Motor neuron (in vitro differentiated cells): ENCODE data around the gene PLEKHM1. TPM values are rescaled to one million over a fixed set of nuclear protein-coding genes. Genes with fewer than 3 reads are reported as not detected.

Experiments
- ATAC-seq, 8 experiments: fragments of 200-7000 bp; cut with Tn5 transposase; replicated peaks in 6 of 8; 2 replicates each; pipeline ENCODE4 v1.8.0; 2021; ENCODE audit warnings: mild to moderate bottlenecking in 8 of 8, moderate library complexity in 8 of 8
- H3K27ac ChIP-seq, 2 donors: fragments of 250-450 bp; sonication (Bioruptor Pico); 2 replicates each; pipeline ENCODE4 v1.9.0; 2021; ENCODE audit warnings: antibody characterized with exemption in 2 of 2, mild to moderate bottlenecking in 2 of 2, moderate library complexity in 1 of 2
- H3K4me1 ChIP-seq, 2 donors: fragments of 250-450 bp; sonication (Bioruptor Pico); replicated peaks in 1 of 2; 2 replicates each; pipeline ENCODE4 v1.6.1; 2021; ENCODE audit warnings: antibody characterized with exemption in 2 of 2, mild to moderate bottlenecking in 2 of 2, moderate library complexity in 1 of 2
- H3K4me3 ChIP-seq, 5 donors: fragments of 250-450 bp; sonication (Bioruptor Pico); 2 replicates each; pipeline ENCODE4 v1.9.0; 2021; ENCODE audit warnings: antibody characterized with exemption in 5 of 5, mild to moderate bottlenecking in 5 of 5, moderate library complexity in 4 of 5
- WGBS, 10 experiments: fragments of 450-650 bp; shearing (Covaris generic); methylation state at CpG; one replicate each; pipeline ENCODE4 v1.0.0; 2022; 5-methylcytosine and 5-hydroxymethylcytosine counted together
- in situ Hi-C, 9 experiments: fragments of 400-800 bp; cut with MboI; loops; one replicate each; pipeline ENCODE4 v1.15.0; 2021; ENCODE audit warnings: low sequenced_read_pairs in 9 of 9, low pct_unique_long_range_greater_than_20kb in 2 of 9; ENCODE audit not compliant: unreplicated experiment in 9 of 9
- total RNA-seq, 8 experiments: library from RNA; unstranded; fragments of 300-600 nt; gene quantifications; 2 replicates each; pipeline versions ENCODE4 v1.2.3 to v1.2.4, GENCODE V29; 2022

The PLEKHM1 gene
- total RNA-seq, 8 experiments from 2014 or later = 6.2 to 27.9 (median 11.8) TPM

DNA sequence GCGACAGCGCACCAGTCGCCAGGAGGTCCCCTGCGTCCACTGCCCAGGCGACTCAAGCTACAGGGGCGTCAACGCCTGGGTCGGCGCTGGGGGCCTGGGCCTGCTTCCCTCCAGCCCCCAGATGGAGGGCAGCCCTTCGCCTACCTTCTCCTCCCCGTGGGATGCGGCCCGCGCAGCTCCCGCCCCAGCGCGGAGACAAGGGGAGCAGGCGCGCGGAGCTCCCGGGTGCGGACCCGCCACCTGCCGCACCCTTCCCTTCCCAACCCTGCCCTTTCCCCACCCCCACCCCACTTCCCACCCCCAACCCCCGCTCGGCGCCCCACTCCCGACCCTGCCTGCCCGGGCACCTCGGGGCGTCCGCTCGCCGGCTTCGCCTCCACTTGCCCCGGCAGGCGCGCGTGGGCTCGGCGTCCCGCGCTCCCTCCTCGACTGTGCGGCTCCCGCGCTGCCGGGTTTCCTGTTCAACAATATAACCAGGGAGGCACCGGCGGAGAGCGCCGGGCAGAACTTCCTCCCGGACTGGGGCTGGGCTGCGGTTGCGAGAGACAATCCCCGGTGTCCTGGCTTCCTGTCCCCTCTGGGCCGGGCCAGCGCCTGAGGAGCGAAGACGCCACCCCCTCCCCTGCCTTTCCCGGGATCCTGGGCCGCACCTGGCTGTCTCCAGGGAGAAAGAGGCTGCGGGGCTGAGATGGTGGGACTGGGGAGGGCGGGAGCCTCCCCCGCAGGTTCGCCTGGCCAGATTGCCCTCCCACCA lies 57.9 kb downstream of the PLEKHM1 start, which contains the start of gene ARHGAP27:
Gene ARHGAP27, minus strand, starts transcription at position 466 of the 754 bp plus-strand sequence. CDS start 2,591 bp downstream, outside the sequence.
- no CpG with 5 or more reads among the region's 66 CpGs for WGBS, 10 experiments
- in situ Hi-C loops = no loop called here
- Histone ChIP-seq H3K4me1 (peaks cover 5 to 14% of the 10 kb centered on the region in 2 donors), H3K27ac (no peak within 1 kb of the TSS), H3K4me3 (peak within 1 kb of the TSS in 4 of 5 donors; percentile 15 to 33 (median 24))
- ATAC-seq = peak; percentile 2 to 31 (median 22)

DNA sequence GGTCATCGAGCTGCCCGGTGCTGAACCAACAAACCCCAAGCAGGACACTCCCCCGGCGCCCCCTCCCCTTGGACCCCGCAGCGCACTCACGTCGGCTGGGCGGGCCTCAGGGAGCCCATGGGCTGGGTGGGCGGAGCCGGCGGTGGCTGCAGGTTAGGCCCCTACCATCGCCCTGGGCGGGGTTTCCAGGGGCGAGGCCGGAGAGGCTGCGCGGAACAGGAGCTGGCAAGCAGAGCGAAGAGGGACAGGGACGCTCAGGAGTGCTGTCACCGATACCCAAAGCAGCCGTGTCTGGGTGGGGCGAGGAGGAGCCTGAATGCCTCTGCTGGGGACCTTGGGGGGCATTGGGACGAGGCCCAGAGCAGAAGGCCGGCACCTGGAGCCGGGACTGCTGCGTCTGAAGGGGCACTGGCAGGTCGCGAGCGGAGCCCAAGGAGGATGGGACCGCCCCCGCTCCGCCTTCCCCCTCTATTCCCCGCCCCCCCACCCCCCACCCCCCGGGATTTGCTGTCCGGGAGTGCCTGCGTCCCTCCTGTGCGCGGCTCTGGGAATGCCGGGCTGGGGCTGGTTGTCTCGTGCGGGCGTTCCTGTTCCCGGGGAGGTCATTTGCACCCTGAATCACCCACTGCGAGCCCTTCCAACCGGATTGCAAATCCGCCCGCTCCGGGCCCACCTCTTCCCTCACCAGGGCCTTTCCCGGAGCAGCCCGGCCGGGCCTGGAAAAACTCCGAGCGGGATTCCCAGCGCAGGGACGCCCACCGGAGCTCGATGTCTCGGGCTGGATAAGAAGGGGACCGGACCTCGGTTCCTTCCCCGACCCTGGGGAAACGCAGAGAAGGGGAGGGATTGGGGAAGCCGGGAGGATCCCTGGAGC lies 58.8 kb downstream of the PLEKHM1 start:
- Histone ChIP-seq H3K4me3 (peak overlapping the region in 4 of 5 donors; percentile 15 to 33 (median 24)), H3K4me1 (peaks cover 5 to 14% of the 10 kb centered on the region in 2 donors), H3K27ac (no peak overlapping the region)
- WGBS, 10 experiments = 0 to 10% methylated on average over 2 to 5 of the region's 64 CpGs; no CpG with 5 or more reads in 8 of the 10 experiments
- peak; percentile 48 to 71 (median 60) for ATAC-seq
- in situ Hi-C loops = no loop called here

DNA sequence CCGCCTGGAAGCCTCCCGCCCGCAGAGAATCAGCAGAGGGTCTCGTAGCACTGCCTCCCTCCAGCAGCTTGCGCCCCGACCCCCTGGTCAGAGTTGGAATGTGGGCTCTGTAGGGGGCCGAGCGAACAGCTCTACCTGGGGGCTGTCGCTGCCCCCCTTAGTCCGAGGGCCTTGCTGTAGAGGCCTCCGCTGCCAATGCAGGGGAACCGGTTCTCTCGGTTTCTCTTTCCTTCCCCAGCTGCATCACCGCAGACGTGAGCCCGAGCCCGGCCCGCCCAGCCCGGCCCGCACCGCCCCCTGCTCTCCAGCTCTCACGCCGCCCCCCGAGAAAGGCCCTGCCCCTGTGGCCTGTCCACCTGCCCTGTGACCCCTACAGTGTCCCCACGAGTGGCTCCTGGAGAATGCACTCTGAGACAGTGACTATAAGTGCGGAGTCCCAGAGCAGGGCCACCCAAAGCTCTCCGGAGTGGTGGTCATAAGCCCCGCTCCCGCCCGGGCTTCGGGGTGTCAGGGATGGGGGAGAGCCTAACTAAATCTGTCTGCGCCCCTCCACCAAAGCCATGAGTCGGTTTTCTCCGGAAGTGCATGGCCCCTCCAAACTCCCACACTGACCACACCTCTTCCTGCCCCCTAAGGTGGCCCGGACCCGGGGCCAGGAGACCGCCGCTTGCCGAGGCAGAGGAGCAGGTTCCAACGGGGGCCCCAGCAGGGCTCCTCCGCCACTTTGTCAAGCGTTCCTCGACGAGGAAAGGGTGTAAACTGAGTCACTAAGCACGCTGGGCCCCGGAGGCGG lies 59.6 kb downstream of the PLEKHM1 start:
- Histone ChIP-seq H3K4me3 (peak overlapping the region in 3 of 5 donors; percentile 19 to 33 (median 29)), H3K27ac (no peak overlapping the region), H3K4me1 (peaks cover 5 to 14% of the 10 kb centered on the region in 2 donors)
- in situ Hi-C loops = no loop called here
- 0 to 16% (median 5%) methylated on average over 1 to 7 of the region's 47 CpGs; no CpG with 5 or more reads in 6 of the 10 experiments for WGBS, 10 experiments
- ATAC-seq = peak in 1 of 8 experiments; percentile 2

DNA sequence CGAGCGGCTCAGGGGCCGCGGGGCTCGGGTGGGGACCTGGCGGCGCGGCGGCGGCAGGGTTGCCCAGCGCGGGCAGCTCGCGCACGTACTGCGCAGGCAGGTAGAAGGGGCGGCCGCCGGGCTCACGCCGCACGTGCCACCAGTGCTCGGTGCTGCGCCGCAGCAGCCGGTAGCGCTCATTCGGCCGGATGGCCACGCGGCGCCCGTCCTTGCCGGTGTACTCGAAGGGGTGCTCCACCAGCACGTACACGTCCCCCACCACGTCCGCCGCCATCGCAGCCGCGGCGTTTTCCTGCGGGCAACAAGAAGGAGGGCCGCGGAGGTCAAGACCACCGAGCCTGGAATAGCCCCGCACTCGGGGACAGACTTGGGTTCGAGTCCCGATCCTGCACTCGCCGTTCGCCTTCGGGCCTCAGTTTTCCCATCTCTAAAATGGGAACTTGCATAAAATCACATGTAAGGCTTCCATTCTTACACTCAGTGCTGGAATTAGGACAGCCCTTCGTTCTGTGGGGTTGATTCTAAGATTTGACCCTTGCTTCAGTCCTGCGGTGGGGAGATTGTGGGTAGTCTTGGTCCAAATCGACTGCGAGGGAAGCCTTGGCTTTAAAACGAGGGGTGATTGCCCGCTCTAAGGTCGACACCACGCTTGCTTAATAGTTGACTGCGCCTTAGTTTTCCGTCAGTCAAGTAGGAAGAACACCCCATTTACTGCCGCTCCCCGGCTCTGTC lies 60.3 kb downstream of the PLEKHM1 start:
- no peak for ATAC-seq

DNA sequence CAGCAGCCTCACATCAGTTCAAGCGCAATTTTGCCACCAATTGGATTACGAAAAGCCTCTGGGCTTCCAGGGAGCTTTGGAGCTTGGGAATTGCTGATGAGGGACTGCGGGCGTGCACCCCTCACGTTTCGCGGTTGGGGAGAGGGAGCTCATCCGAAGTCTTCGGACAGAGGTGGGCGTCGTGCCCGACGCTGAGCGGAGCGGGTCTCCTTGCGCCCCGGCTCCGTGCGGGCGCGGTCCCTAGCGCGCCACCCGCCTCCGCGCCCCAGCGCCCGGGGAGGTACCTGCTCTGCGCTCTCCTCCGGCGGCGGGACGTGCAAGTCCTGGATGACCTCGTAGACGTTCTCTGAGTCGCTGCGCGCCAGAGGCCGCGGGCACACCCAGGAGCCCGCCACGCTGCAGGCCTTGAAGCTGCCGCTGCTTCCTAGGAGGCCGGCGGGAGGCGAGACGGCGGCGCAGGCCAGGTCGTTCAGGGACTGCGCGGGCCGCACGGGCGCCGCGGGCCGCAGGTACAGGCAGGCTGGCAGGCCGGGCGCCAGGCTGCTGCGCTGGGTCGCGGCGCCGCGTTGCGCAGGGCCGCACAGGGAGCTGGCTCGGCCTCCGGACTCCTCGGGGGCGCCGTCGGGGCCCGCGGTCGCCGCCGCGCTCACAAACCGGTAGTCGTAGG lies 61.0 kb downstream of the PLEKHM1 start:
- no peak overlapping the region for H3K27ac ChIP-seq
- 0 to 47% (median 3%) methylated on average over 1 to 8 of the region's 82 CpGs; no CpG with 5 or more reads in 3 of the 10 experiments for WGBS, 10 experiments
- no peak overlapping the region for H3K4me3 ChIP-seq
- peak in 1 of 8 experiments; percentile 0 for ATAC-seq
- in situ Hi-C loops = no loop called here
- peaks cover 13 to 14% of the 10 kb centered on the region in 2 donors for H3K4me1 ChIP-seq

More for the DNA sequence above, 60.3 kb downstream of the PLEKHM1 start:
- Histone ChIP-seq H3K4me1 (peaks cover 11 to 14% of the 10 kb centered on the region in 2 donors), H3K27ac (no peak overlapping the region), H3K4me3 (no peak overlapping the region)
- 17 to 23% (median 20%) methylated on average over 1 to 18 of the region's 68 CpGs; no CpG with 5 or more reads in 4 of the 10 experiments for WGBS, 10 experiments
- in situ Hi-C loops = no loop called here

DNA sequence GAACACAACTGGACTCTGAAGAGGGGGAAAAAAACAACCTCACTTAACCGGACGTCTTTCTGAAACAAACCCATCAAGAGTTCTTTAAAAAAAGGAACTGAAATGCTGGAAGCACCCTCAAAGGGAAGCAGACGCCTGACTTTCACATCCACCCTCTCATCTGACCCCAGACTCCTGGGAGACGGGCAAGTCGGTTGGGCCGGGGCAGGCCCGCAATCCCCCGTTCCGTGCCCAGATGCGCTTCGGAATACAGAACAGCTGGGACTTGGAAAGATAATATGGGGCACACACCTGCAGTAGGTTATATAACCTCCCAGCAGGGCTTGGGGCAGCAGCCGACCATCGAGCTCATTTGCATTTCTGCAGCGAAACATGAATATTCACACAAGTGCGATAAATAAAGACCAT lies 61.6 kb downstream of the PLEKHM1 start:
- in situ Hi-C loops = no loop called here

DNA sequence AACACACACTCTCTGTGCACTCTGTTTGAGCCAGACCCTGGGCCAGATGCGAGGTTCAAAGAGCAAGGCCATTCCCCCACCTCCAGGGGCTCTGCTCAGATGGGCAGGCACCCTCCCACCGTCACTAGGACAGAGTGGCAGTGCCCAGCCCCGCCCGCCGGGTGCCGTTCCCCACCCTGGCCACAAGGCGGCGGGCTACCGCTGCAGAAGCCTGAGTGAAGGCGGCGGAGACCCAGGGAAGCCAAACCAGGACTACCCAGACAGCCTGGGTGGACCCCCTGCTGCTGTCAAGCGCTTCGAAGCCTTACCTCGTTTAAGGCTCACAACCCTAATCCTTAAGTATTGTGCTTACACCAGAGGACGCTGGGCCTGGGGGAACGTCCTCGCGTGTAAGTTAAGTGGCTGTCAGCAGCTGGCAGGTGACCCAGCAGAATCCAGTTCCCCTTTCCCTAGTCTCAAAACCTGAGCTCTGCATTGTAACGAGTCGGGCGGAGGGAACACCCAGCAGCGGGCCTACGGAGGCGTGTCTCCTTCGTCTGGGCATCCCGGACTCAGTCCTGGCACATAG lies 62.4 kb downstream of the PLEKHM1 start:
- in situ Hi-C loops = no loop called here

More for the DNA sequence above, 61.6 kb downstream of the PLEKHM1 start:
- Histone ChIP-seq H3K4me1 (peaks cover 13 to 14% of the 10 kb centered on the region in 2 donors), H3K27ac (no peak overlapping the region), H3K4me3 (no peak overlapping the region)
- ATAC-seq = no peak
- 0 to 80% (median 14%) methylated on average over 1 to 15 of the region's 15 CpGs; no CpG with 5 or more reads in 2 of the 10 experiments for WGBS, 10 experiments

DNA sequence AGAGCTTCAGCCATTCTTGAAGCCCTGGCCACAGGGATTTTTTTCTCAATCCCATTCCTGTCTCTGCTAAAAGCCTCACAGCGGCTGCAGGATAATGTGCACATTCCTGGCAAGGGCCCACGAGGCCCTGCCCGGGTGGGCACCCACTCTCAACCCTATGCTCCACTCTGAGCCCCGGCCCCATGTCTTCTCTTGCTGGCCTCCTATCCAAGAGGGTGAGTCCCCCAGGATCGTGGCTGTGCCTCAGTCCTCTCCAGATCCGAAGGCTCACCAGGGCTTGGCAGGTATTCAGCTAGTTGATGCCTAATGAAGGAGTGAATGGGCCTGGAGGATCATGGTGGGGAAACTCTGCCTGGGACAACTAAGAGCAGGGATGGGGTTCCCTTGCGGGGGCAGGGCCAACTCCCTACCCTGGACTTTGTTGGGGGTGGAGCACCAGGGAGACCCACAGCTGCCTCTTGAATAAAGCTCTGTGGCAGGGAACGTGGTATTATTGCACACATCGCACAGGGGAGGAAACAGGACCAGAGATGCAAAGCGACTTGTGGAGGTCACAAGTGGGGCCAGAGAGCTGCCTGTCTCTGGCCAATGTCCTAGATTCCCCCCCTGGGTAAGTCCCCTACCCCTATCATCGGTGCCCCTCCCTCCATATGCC lies 63.2 kb downstream of the PLEKHM1 start:
- no peak for ATAC-seq
- H3K4me1 ChIP-seq = peaks cover 11 to 13% of the 10 kb centered on the region in 2 donors
- no peak overlapping the region for H3K4me3 ChIP-seq
- WGBS, 10 experiments = 0 to 100% (median 80%) methylated on average over 1 to 4 of the region's 11 CpGs; no CpG with 5 or more reads in 5 of the 10 experiments
- in situ Hi-C loops = no loop called here
- H3K27ac ChIP-seq = no peak overlapping the region

More for the DNA sequence above, 62.4 kb downstream of the PLEKHM1 start:
- H3K27ac ChIP-seq = no peak overlapping the region
- WGBS, 10 experiments = 0 to 13% (median 0%) methylated on average over 3 to 6 of the region's 26 CpGs; no CpG with 5 or more reads in 7 of the 10 experiments
- ATAC-seq = peak; percentile 9 to 70 (median 57)
- no peak overlapping the region for H3K4me3 ChIP-seq
- peaks cover 13 to 14% of the 10 kb centered on the region in 2 donors for H3K4me1 ChIP-seq

DNA sequence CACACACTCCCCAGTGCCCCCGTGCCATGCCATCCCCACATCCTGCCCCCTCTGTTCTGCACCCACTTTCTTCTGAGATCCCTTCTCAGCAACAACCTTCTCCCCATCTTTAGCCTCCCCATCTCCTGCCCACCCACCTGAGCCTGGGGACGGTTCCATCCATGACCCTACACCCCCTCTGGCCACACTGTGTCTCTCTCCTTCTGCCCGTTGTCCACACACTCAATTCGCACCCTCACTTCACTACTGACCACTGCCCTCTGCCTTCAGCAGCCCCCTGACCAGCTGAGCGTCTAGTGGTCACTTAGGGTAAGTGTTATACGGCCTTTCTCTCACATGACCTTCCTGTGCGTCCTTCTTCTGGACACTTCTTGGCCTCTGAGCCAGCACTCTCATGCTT lies 64.0 kb downstream of the PLEKHM1 start:
- WGBS, 10 experiments = 92 to 100% (median 92%) methylated on average over 1 to 3 of the region's 7 CpGs; no CpG with 5 or more reads in 7 of the 10 experiments
- Histone ChIP-seq H3K4me1 (peaks cover 9% of the 10 kb centered on the region in 2 donors), H3K4me3 (no peak overlapping the region), H3K27ac (no peak overlapping the region)
- in situ Hi-C loops = no loop called here
- ATAC-seq = no peak

DNA sequence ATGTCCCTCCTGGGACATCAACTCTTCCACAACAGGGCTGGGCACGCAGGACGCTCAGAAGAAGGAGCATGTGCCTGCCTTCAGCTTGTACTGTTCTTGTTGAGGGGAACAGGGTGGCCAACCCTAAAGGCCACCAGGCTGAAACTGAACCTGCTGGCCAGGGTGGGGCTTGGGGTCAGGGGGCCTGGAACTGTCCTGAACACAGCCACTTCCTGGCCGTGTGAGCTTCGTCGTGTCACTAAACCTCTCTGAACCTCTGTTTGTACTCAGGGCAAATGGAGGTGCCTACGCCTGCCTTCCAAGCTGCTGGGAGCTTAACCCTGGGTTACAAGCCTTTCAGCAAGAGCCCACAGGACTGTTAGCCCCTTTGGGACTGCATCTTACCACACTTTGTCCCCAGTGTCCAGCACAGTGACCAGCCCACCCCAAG lies 64.5 kb downstream of the PLEKHM1 start:
- in situ Hi-C loops = no loop called here
- no peak overlapping the region for H3K4me3 ChIP-seq
- H3K27ac ChIP-seq = no peak overlapping the region
- peak in 1 of 8 experiments; percentile 2 for ATAC-seq
- no CpG with 5 or more reads among the region's 6 CpGs for WGBS, 10 experiments
- H3K4me1 ChIP-seq = peaks cover 5 to 9% of the 10 kb centered on the region in 2 donors
